Hematopoietic multipotent progenitor cell treated with erythropoietin and hydrocortisone succinate and interleukin-3 and kit ligand, for 6 days (in vitro differentiated cells): ENCODE data around the gene NIT2.
"Not testable (repeated sequence)": the region's sequence is repeated elsewhere in the genome, so short reads cannot be mapped to it uniquely, and the experiment has no call there.

Experiments
- DNase-seq: peaks from one replicate; pipeline ENCODE4 v3.0.0-alpha.2; 2015

NIT2 gene

GRCh38 chr3:100334488-100335351 lies at the start of gene NIT2:
TSS of gene NIT2 (plus strand) at chr3:100334757. CDS start at chr3:100334792, 35 bp downstream.
- peak; percentile 89 for DNase-seq

- no peak for DNase-seq
Measured at GRCh38 chr3:100288288-100288894, 46.2 kb upstream of the NIT2 start.

GRCh38 chr3:100289339-100289738 lies 45.2 kb upstream of the NIT2 start:
- peak; percentile 98 for DNase-seq

GRCh38 chr3:100295089-100295488 lies 39.5 kb upstream of the NIT2 start:
- no peak for DNase-seq

GRCh38 chr3:100297784-100298183 lies 36.8 kb upstream of the NIT2 start:
- DNase-seq = no peak

- no peak for DNase-seq
Measured at GRCh38 chr3:100299016-100299415, 35.5 kb upstream of the NIT2 start.

GRCh38 chr3:100306695-100307094 lies 27.9 kb upstream of the NIT2 start:
- DNase-seq = no peak

GRCh38 chr3:100310355-100310965 lies 24.1 kb upstream of the NIT2 start:
- DNase-seq = no peak

- no peak for DNase-seq
Measured at GRCh38 chr3:100311011-100311410, 23.5 kb upstream of the NIT2 start.

GRCh38 chr3:100316641-100317069 lies 17.9 kb upstream of the NIT2 start:
- DNase-seq = peak; percentile 90

- DNase-seq = peak; percentile 61
Measured at GRCh38 chr3:100317912-100318311, 16.6 kb upstream of the NIT2 start.

GRCh38 chr3:100319951-100320350 lies 14.6 kb upstream of the NIT2 start:
- DNase-seq = no peak

- no peak for DNase-seq
Measured at GRCh38 chr3:100324044-100324443, 10.5 kb upstream of the NIT2 start.

- no peak for DNase-seq
Measured at GRCh38 chr3:100325827-100326226, 8.7 kb upstream of the NIT2 start.

- not testable (repeated sequence) for DNase-seq
Measured at GRCh38 chr3:100327377-100327776, 7.2 kb upstream of the NIT2 start.

- no peak for DNase-seq
Measured at GRCh38 chr3:100329800-100330489, 4.6 kb upstream of the NIT2 start.

GRCh38 chr3:100330651-100331050 lies 3.9 kb upstream of the NIT2 start:
- no peak for DNase-seq

GRCh38 chr3:100331660-100332059 lies 2.9 kb upstream of the NIT2 start:
- DNase-seq = no peak

- DNase-seq = no peak
Measured at GRCh38 chr3:100333051-100333450, 1.5 kb upstream of the NIT2 start.

GRCh38 chr3:100333970-100334487 lies 528 bp upstream of the NIT2 start:
- DNase-seq = no peak

GRCh38 chr3:100335434-100335833 lies 877 bp downstream of the NIT2 start:
- DNase-seq = peak; percentile 92

GRCh38 chr3:100336229-100336628 lies 1.7 kb downstream of the NIT2 start:
- DNase-seq = not testable (repeated sequence)

- no peak for DNase-seq
Measured at GRCh38 chr3:100338911-100339310, 4.4 kb downstream of the NIT2 start.
